ENCODE results near the gene UFD1. TPM values are rescaled to one million over a fixed set of nuclear protein-coding genes. Genes with fewer than 3 reads are reported as not detected.

The UFD1 gene
- total and polyA plus RNA-seq, 9 of the 15 experiments (the other 6 are each of a cell fraction or from before 2014, with no cell fraction given): 238 to 645 (median 363) TPM

DNA sequence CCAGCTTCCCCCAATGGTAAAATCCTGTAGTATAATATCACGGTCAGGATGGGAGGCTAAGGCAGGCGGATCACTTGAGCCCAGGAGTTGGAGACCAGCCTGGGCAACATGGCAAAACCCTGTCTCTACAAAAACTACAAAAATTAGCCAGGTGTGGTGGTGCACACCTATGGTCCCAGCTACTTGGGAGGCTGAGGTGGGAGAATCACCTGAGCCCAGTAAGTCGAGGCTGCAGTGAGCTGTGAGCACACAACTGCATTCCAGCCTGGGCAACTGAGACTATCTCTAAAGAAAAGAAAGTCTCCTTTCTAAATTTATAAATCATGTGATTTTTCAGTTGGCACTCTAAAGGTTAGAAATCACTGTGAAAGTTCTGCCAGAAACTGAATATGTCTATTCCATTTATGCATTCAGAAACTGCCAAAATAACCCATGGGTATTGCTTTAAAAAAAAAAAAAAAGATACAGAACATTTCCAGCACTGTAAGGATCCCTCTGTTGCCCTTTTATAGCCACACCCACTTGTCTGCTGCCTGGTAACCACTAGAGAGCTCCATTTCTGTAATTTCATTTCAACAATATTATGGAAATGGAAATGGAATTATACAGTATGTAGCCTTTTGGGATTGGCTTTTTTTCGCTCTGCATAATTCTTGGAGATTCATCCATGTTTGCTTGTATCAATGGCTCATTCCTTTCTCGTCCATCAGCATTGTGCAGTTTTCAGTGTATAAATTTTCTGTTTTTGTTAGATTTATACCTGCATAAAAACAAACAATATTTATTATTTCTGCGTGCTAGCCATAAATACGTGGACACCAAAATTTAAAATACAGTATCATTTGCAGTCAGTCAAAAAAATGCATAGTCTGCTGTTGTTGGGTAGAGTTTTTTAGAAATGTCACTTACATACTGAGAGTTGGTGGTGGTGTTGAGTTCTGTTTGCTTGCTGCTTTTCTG, 10.2 kb upstream of the UFD1 start (continued):
- TF ChIP-seq, protein P1, sequence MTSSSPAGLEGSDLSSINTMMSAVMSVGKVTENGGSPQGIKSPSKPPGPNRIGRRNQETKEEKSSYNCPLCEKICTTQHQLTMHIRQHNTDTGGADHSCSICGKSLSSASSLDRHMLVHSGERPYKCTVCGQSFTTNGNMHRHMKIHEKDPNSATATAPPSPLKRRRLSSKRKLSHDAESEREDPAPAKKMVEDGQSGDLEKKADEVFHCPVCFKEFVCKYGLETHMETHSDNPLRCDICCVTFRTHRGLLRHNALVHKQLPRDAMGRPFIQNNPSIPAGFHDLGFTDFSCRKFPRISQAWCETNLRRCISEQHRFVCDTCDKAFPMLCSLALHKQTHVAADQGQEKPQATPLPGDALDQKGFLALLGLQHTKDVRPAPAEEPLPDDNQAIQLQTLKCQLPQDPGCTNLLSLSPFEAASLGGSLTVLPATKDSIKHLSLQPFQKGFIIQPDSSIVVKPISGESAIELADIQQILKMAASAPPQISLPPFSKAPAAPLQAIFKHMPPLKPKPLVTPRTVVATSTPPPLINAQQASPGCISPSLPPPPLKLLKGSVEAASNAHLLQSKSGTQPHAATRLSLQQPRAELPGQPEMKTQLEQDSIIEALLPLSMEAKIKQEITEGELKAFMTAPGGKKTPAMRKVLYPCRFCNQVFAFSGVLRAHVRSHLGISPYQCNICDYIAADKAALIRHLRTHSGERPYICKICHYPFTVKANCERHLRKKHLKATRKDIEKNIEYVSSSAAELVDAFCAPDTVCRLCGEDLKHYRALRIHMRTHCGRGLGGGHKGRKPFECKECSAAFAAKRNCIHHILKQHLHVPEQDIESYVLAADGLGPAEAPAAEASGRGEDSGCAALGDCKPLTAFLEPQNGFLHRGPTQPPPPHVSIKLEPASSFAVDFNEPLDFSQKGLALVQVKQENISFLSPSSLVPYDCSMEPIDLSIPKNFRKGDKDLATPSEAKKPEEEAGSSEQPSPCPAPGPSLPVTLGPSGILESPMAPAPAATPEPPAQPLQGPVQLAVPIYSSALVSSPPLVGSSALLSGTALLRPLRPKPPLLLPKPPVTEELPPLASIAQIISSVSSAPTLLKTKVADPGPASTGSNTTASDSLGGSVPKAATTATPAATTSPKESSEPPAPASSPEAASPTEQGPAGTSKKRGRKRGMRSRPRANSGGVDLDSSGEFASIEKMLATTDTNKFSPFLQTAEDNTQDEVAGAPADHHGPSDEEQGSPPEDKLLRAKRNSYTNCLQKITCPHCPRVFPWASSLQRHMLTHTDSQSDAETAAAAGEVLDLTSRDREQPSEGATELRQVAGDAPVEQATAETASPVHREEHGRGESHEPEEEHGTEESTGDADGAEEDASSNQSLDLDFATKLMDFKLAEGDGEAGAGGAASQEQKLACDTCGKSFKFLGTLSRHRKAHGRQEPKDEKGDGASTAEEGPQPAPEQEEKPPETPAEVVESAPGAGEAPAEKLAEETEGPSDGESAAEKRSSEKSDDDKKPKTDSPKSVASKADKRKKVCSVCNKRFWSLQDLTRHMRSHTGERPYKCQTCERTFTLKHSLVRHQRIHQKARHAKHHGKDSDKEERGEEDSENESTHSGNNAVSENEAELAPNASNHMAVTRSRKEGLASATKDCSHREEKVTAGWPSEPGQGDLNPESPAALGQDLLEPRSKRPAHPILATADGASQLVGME (CRISPR knock-in tag; IDR thresholded peaks at IDR 0.05): no peak
- TF ChIP-seq PURB (CRISPR knock-in tag; IDR thresholded peaks at IDR 0.05; ENCODE audit: low read depth) (no peak), C11orf30 (IDR thresholded peaks at IDR 0.05; ENCODE audit: low read depth) (0 out of 2 replicates have a peak, but pooled peaks have one; percentile 14), SMAD1 (IDR thresholded peaks at IDR 0.05; ENCODE audit: low read depth, low read length, partially characterized antibody) (peak; percentile 28), ZNF740 (CRISPR knock-in tag; IDR thresholded peaks at IDR 0.05) (no peak), ZNF740 (tag; IDR thresholded peaks at IDR 0.05) (peak in 1 of 2 experiments; percentile 56; a peak in 1 of 4 replicates), MBD2 (IDR thresholded peaks at IDR 0.05; ENCODE audit: borderline replicate concordance, low read depth) (no peak)
